Adipocyte (in vitro differentiated cells): ENCODE measurements around the gene RASL11A.

Source experiments
- DNase-seq: peaks from one replicate; pipeline ENCODE4 v3.0.0-alpha.2; 2015; ENCODE audit warnings: low read depth
- H3K27me3 ChIP-seq: replicated peaks from 2 replicates; pipeline ENCODE4 v1.7.0; 2013; ENCODE audit warnings: mild to moderate bottlenecking, low read length, moderate library complexity; ENCODE audit not compliant: control insufficient read depth, insufficient read depth
- H3K36me3 ChIP-seq: 2 replicates; pipeline ENCODE4 v1.7.0; 2013; ENCODE audit warnings: low read length, mild to moderate bottlenecking, moderate library complexity; ENCODE audit not compliant: control insufficient read depth, insufficient read depth, severe bottlenecking
- H3K4me1 ChIP-seq: 2 replicates; pipeline ENCODE4 v1.7.0; 2013; ENCODE audit warnings: mild to moderate bottlenecking, low read length, moderate library complexity; ENCODE audit not compliant: control insufficient read depth, insufficient read depth
- H3K4me3 ChIP-seq: 2 replicates; pipeline ENCODE4 v1.7.0; 2013; ENCODE audit warnings: mild to moderate bottlenecking, low read length, moderate library complexity
- H3K9ac ChIP-seq: 2 replicates; pipeline ENCODE4 v1.7.0; 2013; ENCODE audit warnings: mild to moderate bottlenecking, low read length, moderate library complexity
- H3K9me3 ChIP-seq: 2 replicates; pipeline ENCODE4 v1.7.0; 2013; ENCODE audit warnings: mild to moderate bottlenecking, low read length, moderate library complexity; ENCODE audit not compliant: control insufficient read depth

RASL11A gene

GRCh38 chr13:27252467-27252866 lies 18.2 kb upstream of the RASL11A start:
- Histone ChIP-seq H3K36me3 (peaks cover 40% of the 10 kb centered on the region), H3K9me3 (no peaks in the 10 kb centered on the region), H3K4me1 (peaks cover 47% of the 10 kb centered on the region), H3K9ac (peak overlapping the region; percentile 99), H3K27me3 (no peaks in the 10 kb centered on the region), H3K4me3 (peak overlapping the region; percentile 91)
- no peak for DNase-seq

DNA sequence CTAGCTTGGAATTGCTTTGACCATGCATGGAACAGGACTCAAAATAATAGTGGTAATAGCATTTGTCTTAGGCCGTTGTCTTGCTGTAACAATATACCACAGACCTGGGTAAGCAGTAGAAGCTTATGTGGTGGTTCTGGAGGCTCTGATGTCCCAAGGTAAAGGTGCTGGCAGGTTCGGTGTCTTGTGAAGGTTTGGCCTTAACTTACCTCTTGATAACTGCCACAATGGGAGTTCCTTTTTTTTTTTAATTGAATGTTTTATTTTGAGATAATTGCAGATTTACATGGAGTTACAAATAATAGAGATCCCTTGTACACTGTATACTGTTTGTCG lies 13.4 kb upstream of the RASL11A start:
- no peak for DNase-seq
- H3K36me3 ChIP-seq: peaks cover 79% of the 10 kb centered on the region
- peaks cover 39% of the 10 kb centered on the region for H3K4me1 ChIP-seq
- no peak overlapping the region for H3K4me3 ChIP-seq
- no peaks in the 10 kb centered on the region for H3K9me3 ChIP-seq
- no peak overlapping the region for H3K9ac ChIP-seq
- no peaks in the 10 kb centered on the region for H3K27me3 ChIP-seq

- Histone ChIP-seq H3K27me3 (no peaks in the 10 kb centered on the region), H3K9ac (no peak overlapping the region), H3K36me3 (peaks cover 84% of the 10 kb centered on the region), H3K9me3 (no peaks in the 10 kb centered on the region), H3K4me1 (peaks cover 36% of the 10 kb centered on the region), H3K4me3 (no peak overlapping the region)
- no peak for DNase-seq
Observed at GRCh38 chr13:27257648-27258253, 12.9 kb upstream of the RASL11A start.

- DNase-seq: no peak
- H3K4me1 ChIP-seq: peaks cover 30% of the 10 kb centered on the region
Observed at GRCh38 chr13:27258637-27259386, 11.8 kb upstream of the RASL11A start.

GRCh38 chr13:27259831-27260230 lies 10.8 kb upstream of the RASL11A start:
- Histone ChIP-seq H3K9ac (no peak overlapping the region), H3K27me3 (no peaks in the 10 kb centered on the region), H3K4me3 (no peak overlapping the region), H3K9me3 (no peaks in the 10 kb centered on the region), H3K36me3 (peaks cover 71% of the 10 kb centered on the region), H3K4me1 (peaks cover 30% of the 10 kb centered on the region)
- DNase-seq: no peak

More at GRCh38 chr13:27258637-27259386, 11.8 kb upstream of the RASL11A start:
- H3K36me3 ChIP-seq: peaks cover 81% of the 10 kb centered on the region
- H3K9ac ChIP-seq: no peak overlapping the region
- H3K9me3 ChIP-seq: no peaks in the 10 kb centered on the region
- H3K27me3 ChIP-seq: no peaks in the 10 kb centered on the region
- no peak overlapping the region for H3K4me3 ChIP-seq

- H3K4me3 ChIP-seq: no peak overlapping the region
- peaks cover 56% of the 10 kb centered on the region for H3K36me3 ChIP-seq
- no peak overlapping the region for H3K9ac ChIP-seq
- no peaks in the 10 kb centered on the region for H3K9me3 ChIP-seq
- no peaks in the 10 kb centered on the region for H3K27me3 ChIP-seq
- DNase-seq: peak; percentile 69
- H3K4me1 ChIP-seq: peaks cover 17% of the 10 kb centered on the region
Observed at GRCh38 chr13:27261396-27261795, 9.2 kb upstream of the RASL11A start.

DNA sequence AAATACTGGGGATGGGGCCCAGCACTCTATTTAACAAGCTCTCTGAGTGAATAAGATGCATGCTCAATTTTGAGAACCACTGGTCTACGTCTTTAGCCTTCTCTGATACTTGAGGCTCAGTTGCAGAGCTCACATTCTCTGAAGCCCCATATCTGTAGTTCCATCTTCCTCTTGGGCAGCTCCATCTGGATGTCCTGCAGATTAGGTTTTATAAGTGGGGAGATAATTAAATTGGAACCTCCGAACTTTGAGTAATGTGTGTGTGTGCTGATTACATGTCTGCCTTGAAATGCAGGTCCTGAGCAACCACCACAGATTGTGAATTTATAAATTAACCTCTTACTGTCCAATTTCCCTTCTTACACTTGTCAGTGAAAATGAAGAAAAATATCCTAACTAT lies 7.2 kb upstream of the RASL11A start:
- Histone ChIP-seq H3K27me3 (no peaks in the 10 kb centered on the region), H3K9ac (peak overlapping the region; percentile 47), H3K4me3 (no peak overlapping the region), H3K36me3 (peaks cover 35% of the 10 kb centered on the region), H3K9me3 (no peaks in the 10 kb centered on the region), H3K4me1 (peaks cover 29% of the 10 kb centered on the region)
- no peak for DNase-seq

GRCh38 chr13:27264181-27264580 lies 6.4 kb upstream of the RASL11A start:
- DNase-seq: peak; percentile 74
- peaks cover 29% of the 10 kb centered on the region for H3K4me1 ChIP-seq
- H3K4me3 ChIP-seq: no peak overlapping the region
- H3K9ac ChIP-seq: peak overlapping the region; percentile 47
- no peaks in the 10 kb centered on the region for H3K27me3 ChIP-seq
- no peaks in the 10 kb centered on the region for H3K9me3 ChIP-seq
- peaks cover 28% of the 10 kb centered on the region for H3K36me3 ChIP-seq

GRCh38 chr13:27264648-27265047 lies 6.0 kb upstream of the RASL11A start:
- Histone ChIP-seq H3K9me3 (no peaks in the 10 kb centered on the region), H3K9ac (peak overlapping the region; percentile 47), H3K4me3 (no peak overlapping the region), H3K27me3 (no peaks in the 10 kb centered on the region), H3K4me1 (peaks cover 29% of the 10 kb centered on the region), H3K36me3 (peaks cover 23% of the 10 kb centered on the region)
- no peak for DNase-seq

- Histone ChIP-seq H3K27me3 (no peaks in the 10 kb centered on the region), H3K36me3 (peaks cover 9% of the 10 kb centered on the region), H3K9ac (peak overlapping the region; percentile 40), H3K4me1 (peaks cover 36% of the 10 kb centered on the region), H3K4me3 (peak overlapping the region; percentile 32), H3K9me3 (no peaks in the 10 kb centered on the region)
- no peak for DNase-seq
Observed at GRCh38 chr13:27266917-27267316, 3.7 kb upstream of the RASL11A start.

DNA sequence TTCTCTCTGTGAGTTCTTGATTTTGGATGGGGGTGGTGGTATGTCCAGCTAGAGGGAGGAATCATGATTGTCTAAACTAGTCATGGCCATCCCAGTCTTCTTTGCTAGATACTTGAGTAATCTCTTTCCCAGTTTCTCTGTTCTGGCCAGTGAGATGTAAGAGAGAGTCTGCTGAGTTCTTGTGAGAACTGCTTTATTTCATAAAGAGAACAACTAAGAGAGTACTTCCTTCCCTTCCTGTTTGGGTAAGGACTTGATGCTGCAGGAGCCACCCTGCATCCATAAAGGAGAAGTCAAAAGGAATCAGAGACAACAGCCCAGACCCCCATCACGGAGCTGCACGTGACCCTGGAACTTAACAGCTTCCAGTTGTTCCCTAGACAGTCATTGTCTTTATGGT lies 3.0 kb upstream of the RASL11A start:
- no peaks in the 10 kb centered on the region for H3K9me3 ChIP-seq
- no peak overlapping the region for H3K9ac ChIP-seq
- peaks cover 3% of the 10 kb centered on the region for H3K36me3 ChIP-seq
- no peak for DNase-seq
- H3K4me3 ChIP-seq: no peak overlapping the region
- H3K4me1 ChIP-seq: peaks cover 43% of the 10 kb centered on the region
- H3K27me3 ChIP-seq: no peaks in the 10 kb centered on the region
